ELR (cell line): ENCODE measurements around the gene NAT16.
"Not testable (repeated sequence)": the region's sequence is repeated elsewhere in the genome, so short reads cannot be mapped to it uniquely, and the experiment has no call there.

Source experiments
- DNase-seq: peaks from one replicate; pipeline ENCODE4 v3.0.0-alpha.2; 2015; ENCODE audit warnings: low read depth

NAT16 gene

GRCh38 chr7:101125989-101126650 lies 54.0 kb downstream of the NAT16 start:
- DNase-seq = peak; percentile 80

- peak; percentile 85 for DNase-seq
Observed at GRCh38 chr7:101124376-101125056, 55.6 kb downstream of the NAT16 start.

GRCh38 chr7:101123703-101124068 lies 56.4 kb downstream of the NAT16 start:
- no peak for DNase-seq

GRCh38 chr7:101122933-101123702 lies 57.0 kb downstream of the NAT16 start:
- DNase-seq = no peak

- peak; percentile 98 for DNase-seq
Observed at GRCh38 chr7:101121991-101122932, 57.8 kb downstream of the NAT16 start.

- not testable (repeated sequence) for DNase-seq
Observed at GRCh38 chr7:101121631-101121990, 58.5 kb downstream of the NAT16 start.
